HCEC 1CT (cell line): ENCODE results near the gene SLC45A2.
"Not testable (repeated sequence)": the region's sequence is repeated elsewhere in the genome, so short reads cannot be mapped to it uniquely, and the experiment has no call there.

ENCODE experiments used
- DNase-seq: peaks from one replicate; pipeline ENCODE4 v3.0.0-alpha.2; 2017

Gene SLC45A2

GRCh38 chr5:33964132-33964700 is 20.3 kb downstream of the SLC45A2 start:
- DNase-seq, result no peak

GRCh38 chr5:33958176-33958575 is 26.3 kb downstream of the SLC45A2 start:
- DNase-seq, result no peak

GRCh38 chr5:33957577-33958150 is 26.8 kb downstream of the SLC45A2 start:
- no peak for DNase-seq

- not testable (repeated sequence) for DNase-seq
These were observed 32.3 kb downstream of the SLC45A2 start for GRCh38 chr5:33952175-33952574.

GRCh38 chr5:33944543-33945132 is 39.9 kb downstream of the SLC45A2 start:
- no peak for DNase-seq

- no peak for DNase-seq
These were observed 43.4 kb downstream of the SLC45A2 start for GRCh38 chr5:33941090-33941489.

GRCh38 chr5:33939556-33940262 is 44.8 kb downstream of the SLC45A2 start:
- peak; percentile 21 for DNase-seq

- no peak for DNase-seq
These were observed 45.6 kb downstream of the SLC45A2 start for GRCh38 chr5:33938881-33939280.

GRCh38 chr5:33938507-33938796 is 46.0 kb downstream of the SLC45A2 start:
- no peak for DNase-seq

GRCh38 chr5:33937707-33938506 is 46.6 kb downstream of the SLC45A2 start:
- no peak for DNase-seq

- no peak for DNase-seq
These were observed 47.3 kb downstream of the SLC45A2 start for GRCh38 chr5:33937017-33937706.

- DNase-seq, result no peak
These were observed 48.0 kb downstream of the SLC45A2 start, which contains the start of gene RXFP3 for GRCh38 chr5:33936381-33937016. Gene RXFP3, plus strand, starts transcription at chr5:33936386. Its CDS starts 355 bp downstream, at chr5:33936741.

GRCh38 chr5:33936004-33936380 is 48.5 kb downstream of the SLC45A2 start:
- DNase-seq, result peak; percentile 42

- peak; percentile 82 for DNase-seq
These were observed 50.3 kb downstream of the SLC45A2 start for GRCh38 chr5:33934176-33934575.

GRCh38 chr5:33933723-33934169 is 50.7 kb downstream of the SLC45A2 start:
- DNase-seq, result no peak

- DNase-seq, result no peak
These were observed 53.4 kb downstream of the SLC45A2 start for GRCh38 chr5:33931136-33931535.

- DNase-seq, result no peak
These were observed 54.4 kb downstream of the SLC45A2 start for GRCh38 chr5:33929925-33930690.

- DNase-seq, result no peak
These were observed 56.2 kb downstream of the SLC45A2 start for GRCh38 chr5:33928283-33928682.

- DNase-seq, result no peak
These were observed 56.8 kb downstream of the SLC45A2 start for GRCh38 chr5:33927685-33928084.

- DNase-seq, result no peak
These were observed 59.2 kb downstream of the SLC45A2 start for GRCh38 chr5:33925278-33925677.

GRCh38 chr5:33921002-33921401 is 63.5 kb downstream of the SLC45A2 start:
- DNase-seq, result no peak
